Activated CD8-positive, alpha-beta T cell treated with anti-CD3 and anti-CD28 coated beads, Interleukin-2, amount 10 ng/mL, durations not matched to agents 7 days and 5 days (primary cell): Measurements from ENCODE around the gene MYDGF. TPM values are rescaled to one million over a fixed set of nuclear protein-coding genes. Genes with fewer than 3 reads are reported as not detected.
"Not testable (repeated sequence)": the region's sequence is repeated elsewhere in the genome, so short reads cannot be mapped to it uniquely, and the experiment has no call there.

Experiments
- ATAC-seq: fragments of 150-1000 bp; cut with Tn5 transposase; one replicate; pipeline ENCODE4 v1.10.0; 2021; ENCODE audit warnings: moderate library complexity
- CTCF ChIA-PET: fragments of 350-600 bp; sonication (Branson Sonifier 250); formaldehyde crosslinking; loops from one replicate; lab custom pipeline; 2021; ENCODE audit warnings: antibody characterized with exemption; lab: Charles Lee
- POLR2A ChIA-PET: fragments of 350-600 bp; sonication (Branson Sonifier 250); formaldehyde crosslinking; loops from one replicate; lab custom pipeline; 2021; ENCODE audit warnings: antibody characterized with exemption; lab: Charles Lee
- DNase-seq: peaks from one replicate; pipeline ENCODE4 v3.0.0-alpha.2; 2020
- H3K27ac Mint-ChIP-seq: one replicate; pipeline ENCODE4 v1.8.0; 2021; ENCODE audit warnings: mild to moderate bottlenecking, mixed read lengths
- H3K27me3 Mint-ChIP-seq: one replicate; pipeline ENCODE4 v1.8.0; 2021; ENCODE audit warnings: low read depth, mixed read lengths
- H3K36me3 Mint-ChIP-seq: one replicate; pipeline ENCODE4 v1.8.0; 2021; ENCODE audit warnings: low read depth, mixed read lengths
- H3K4me1 Mint-ChIP-seq: one replicate; pipeline ENCODE4 v1.8.0; 2021; ENCODE audit warnings: low read depth, mixed read lengths
- H3K4me3 Mint-ChIP-seq: one replicate; pipeline ENCODE4 v1.8.0; 2021; ENCODE audit warnings: mild to moderate bottlenecking, mixed read lengths
- H3K9me3 Mint-ChIP-seq: one replicate; pipeline ENCODE4 v1.8.0; 2022; ENCODE audit warnings: mixed read lengths; ENCODE audit not compliant: insufficient read depth
- total RNA-seq, 2 experiments: library from RNA; stranded (reverse); gene quantifications; one replicate each; pipeline ENCODE4 v1.2.3, GENCODE V29; 2021

Gene MYDGF
- total RNA-seq, 2 experiments from 2014 or later: 49.6 to 54.9 TPM

- CTCF ChIA-PET: no interaction called here
- POLR2A ChIA-PET: no interaction called here
- Mint-ChIP-seq H3K27ac (no peak overlapping the region), H3K36me3 (peaks cover 21% of the 10 kb centered on the region), H3K27me3 (no peaks in the 10 kb centered on the region), H3K4me3 (no peak overlapping the region), H3K9me3 (no peaks in the 10 kb centered on the region), H3K4me1 (no peaks in the 10 kb centered on the region)
- no peak for DNase-seq
- ATAC-seq: no peak
Observed at GRCh38 chr19:4684312-4685095, 14.4 kb upstream of the MYDGF start.

- POLR2A ChIA-PET: no interaction called here
- Mint-ChIP-seq H3K4me3 (no peak overlapping the region), H3K27ac (no peak overlapping the region), H3K36me3 (peaks cover 23% of the 10 kb centered on the region), H3K9me3 (no peaks in the 10 kb centered on the region), H3K27me3 (no peaks in the 10 kb centered on the region), H3K4me1 (no peaks in the 10 kb centered on the region)
- ATAC-seq (no peak), DNase-seq (no peak)
- CTCF ChIA-PET: no interaction called here
Observed at GRCh38 chr19:4682417-4683200, 12.5 kb upstream of the MYDGF start.

- H3K4me1 Mint-ChIP-seq, CTCF ChIA-PET, H3K4me3 Mint-ChIP-seq, ATAC-seq, POLR2A ChIA-PET, DNase-seq, H3K27ac Mint-ChIP-seq, H3K27me3 Mint-ChIP-seq, H3K9me3 Mint-ChIP-seq: not testable (repeated sequence)
- H3K36me3 Mint-ChIP-seq: peaks cover 25% of the 10 kb centered on the region
Observed at GRCh38 chr19:4680021-4680420, 9.9 kb upstream of the MYDGF start.

- H3K4me3 Mint-ChIP-seq: no peak overlapping the region
- H3K9me3 Mint-ChIP-seq: no peaks in the 10 kb centered on the region
- ChIA-PET POLR2A (no interaction called here), CTCF (no interaction called here)
- H3K27ac Mint-ChIP-seq: no peak overlapping the region
- ATAC-seq (peak; percentile 56), DNase-seq (peak; percentile 25)
- no peaks in the 10 kb centered on the region for H3K27me3 Mint-ChIP-seq
- no peaks in the 10 kb centered on the region for H3K4me1 Mint-ChIP-seq
- H3K36me3 Mint-ChIP-seq: peaks cover 29% of the 10 kb centered on the region
Observed at GRCh38 chr19:4678881-4679790, 9.0 kb upstream of the MYDGF start.

GRCh38 chr19:4676955-4677731 lies 7.0 kb upstream of the MYDGF start:
- Mint-ChIP-seq H3K27me3 (no peaks in the 10 kb centered on the region), H3K4me1 (no peaks in the 10 kb centered on the region), H3K27ac (no peak overlapping the region), H3K4me3 (no peak overlapping the region), H3K36me3 (peaks cover 23% of the 10 kb centered on the region), H3K9me3 (no peaks in the 10 kb centered on the region)
- peak; percentile 27 for DNase-seq
- no peak for ATAC-seq
- CTCF ChIA-PET: no interaction called here
- POLR2A ChIA-PET: no interaction called here

GRCh38 chr19:4675346-4675745 lies 5.2 kb upstream of the MYDGF start:
- Mint-ChIP-seq H3K27ac (no peak overlapping the region), H3K9me3 (no peaks in the 10 kb centered on the region), H3K27me3 (no peaks in the 10 kb centered on the region), H3K36me3 (peaks cover 19% of the 10 kb centered on the region), H3K4me1 (no peaks in the 10 kb centered on the region), H3K4me3 (no peak overlapping the region)
- DNase-seq (no peak), ATAC-seq (no peak)
- CTCF ChIA-PET: no interaction called here
- POLR2A ChIA-PET: no interaction called here

- H3K4me3 Mint-ChIP-seq: no peak overlapping the region
- H3K27me3 Mint-ChIP-seq: no peaks in the 10 kb centered on the region
- peaks cover 21% of the 10 kb centered on the region for H3K36me3 Mint-ChIP-seq
- no peak overlapping the region for H3K27ac Mint-ChIP-seq
- H3K4me1 Mint-ChIP-seq: peaks cover 9% of the 10 kb centered on the region
- ChIA-PET CTCF (interaction anchor here (0.7 kb wide), 2 partner anchors 38 to 84 kb away, joined by 3 read pairs; no protein-coding TSS in a partner anchor), POLR2A (interaction anchor here (0.8 kb wide), 1 partner anchor 202 kb away, joined by 3 read pairs; the partner anchor contains the start of gene HDGFL2)
- no peak for ATAC-seq
- no peaks in the 10 kb centered on the region for H3K9me3 Mint-ChIP-seq
- DNase-seq: no peak
Observed at GRCh38 chr19:4673726-4674125, 3.6 kb upstream of the MYDGF start.

GRCh38 chr19:4673216-4673615 lies 3.1 kb upstream of the MYDGF start:
- Mint-ChIP-seq H3K4me1 (peaks cover 14% of the 10 kb centered on the region), H3K27me3 (no peaks in the 10 kb centered on the region), H3K9me3 (no peaks in the 10 kb centered on the region), H3K4me3 (no peak overlapping the region), H3K36me3 (peaks cover 23% of the 10 kb centered on the region), H3K27ac (no peak overlapping the region)
- no peak for ATAC-seq
- DNase-seq: no peak
- CTCF ChIA-PET: interaction anchor here (0.7 kb wide), 2 partner anchors 37 to 84 kb away, joined by 3 read pairs; no protein-coding TSS in a partner anchor
- POLR2A ChIA-PET: no interaction called here

- DNase-seq: no peak
- peak overlapping the region; percentile 23 for H3K4me3 Mint-ChIP-seq
- peaks cover 16% of the 10 kb centered on the region for H3K4me1 Mint-ChIP-seq
- no peaks in the 10 kb centered on the region for H3K27me3 Mint-ChIP-seq
- POLR2A ChIA-PET: no interaction called here
- CTCF ChIA-PET: interaction anchor here (1.0 to 1.1 kb wide), 2 partner anchors 35 to 37 kb away, joined by 3 to 5 read pairs; no protein-coding TSS in a partner anchor
- no peak for ATAC-seq
- H3K9me3 Mint-ChIP-seq: no peaks in the 10 kb centered on the region
- no peak overlapping the region for H3K27ac Mint-ChIP-seq
- H3K36me3 Mint-ChIP-seq: peaks cover 27% of the 10 kb centered on the region
Observed at GRCh38 chr19:4671185-4671851, 1.2 kb upstream of the MYDGF start.

- ATAC-seq: no peak
- POLR2A ChIA-PET: no interaction called here
Observed at GRCh38 chr19:4664642-4665041, 5.5 kb downstream of the MYDGF start.

More at GRCh38 chr19:4664642-4665041, 5.5 kb downstream of the MYDGF start:
- no peak overlapping the region for H3K4me3 Mint-ChIP-seq
- no peak overlapping the region for H3K27ac Mint-ChIP-seq
- no peaks in the 10 kb centered on the region for H3K27me3 Mint-ChIP-seq
- H3K4me1 Mint-ChIP-seq: peaks cover 29% of the 10 kb centered on the region
- no peak for DNase-seq
- H3K36me3 Mint-ChIP-seq: peaks cover 32% of the 10 kb centered on the region
- CTCF ChIA-PET: no interaction called here
- no peaks in the 10 kb centered on the region for H3K9me3 Mint-ChIP-seq
